Neutrophil (primary cell): ENCODE data around the gene NRXN3.

Experiments
- H3K27ac ChIP-seq: fragments of 200-600 bp; sonication (generic); 2 replicates; pipeline ENCODE4 v1.5.1; 2016; ENCODE audit warnings: mild to moderate bottlenecking, moderate library complexity
- H3K27me3 ChIP-seq: fragments of 200-600 bp; sonication (generic); 2 replicates; pipeline ENCODE4 v1.6.0; 2016; ENCODE audit warnings: mild to moderate bottlenecking
- H3K36me3 ChIP-seq: fragments of 200-600 bp; sonication (generic); 2 replicates; pipeline ENCODE4 v1.5.1; 2017
- H3K4me1 ChIP-seq, 2 experiments: fragments of 200-600 bp in 1 of 2; sonication (generic) in 1 of 2; 1 replicate in 1 of 2; 2 replicates in 1 of 2; pipeline versions ENCODE4 v1.5.1 to v1.6.1; 2013 to 2016; ENCODE audit warnings: low read depth in 1 of 2, low read length in 1 of 2, mild to moderate bottlenecking in 1 of 2, moderate library complexity in 1 of 2; ENCODE audit not compliant: control insufficient read depth in 1 of 2, insufficient read depth in 1 of 2
- H3K4me3 ChIP-seq, 2 experiments: fragments of 200-600 bp in 1 of 2; sonication (generic) in 1 of 2; 1 replicate in 1 of 2; 2 replicates in 1 of 2; pipeline ENCODE4 v1.5.1; 2013 to 2016; ENCODE audit warnings: low read depth in 1 of 2, low read length in 1 of 2, mild to moderate bottlenecking in 1 of 2, moderate library complexity in 1 of 2
- H3K9me3 ChIP-seq: fragments of 200-600 bp; sonication (generic); 2 replicates; pipeline ENCODE4 v1.5.1; 2016
- TF ChIP-seq, protein P1 (sequence below): fragments of 200-600 bp; sonication (generic); IDR thresholded peaks from 2 replicates; pipeline ENCODE4 v1.5.1; 2016; ENCODE audit warnings: antibody characterized with exemption

NRXN3 gene

GRCh38 chr14:79569072-79569471, 1398.9 kb downstream of the NRXN3 start:
- no peaks in the 10 kb centered on the region for H3K36me3 ChIP-seq
- H3K27me3 ChIP-seq, result no peaks in the 10 kb centered on the region
- no peak overlapping the region for H3K27ac ChIP-seq
- TF ChIP-seq, protein P1, sequence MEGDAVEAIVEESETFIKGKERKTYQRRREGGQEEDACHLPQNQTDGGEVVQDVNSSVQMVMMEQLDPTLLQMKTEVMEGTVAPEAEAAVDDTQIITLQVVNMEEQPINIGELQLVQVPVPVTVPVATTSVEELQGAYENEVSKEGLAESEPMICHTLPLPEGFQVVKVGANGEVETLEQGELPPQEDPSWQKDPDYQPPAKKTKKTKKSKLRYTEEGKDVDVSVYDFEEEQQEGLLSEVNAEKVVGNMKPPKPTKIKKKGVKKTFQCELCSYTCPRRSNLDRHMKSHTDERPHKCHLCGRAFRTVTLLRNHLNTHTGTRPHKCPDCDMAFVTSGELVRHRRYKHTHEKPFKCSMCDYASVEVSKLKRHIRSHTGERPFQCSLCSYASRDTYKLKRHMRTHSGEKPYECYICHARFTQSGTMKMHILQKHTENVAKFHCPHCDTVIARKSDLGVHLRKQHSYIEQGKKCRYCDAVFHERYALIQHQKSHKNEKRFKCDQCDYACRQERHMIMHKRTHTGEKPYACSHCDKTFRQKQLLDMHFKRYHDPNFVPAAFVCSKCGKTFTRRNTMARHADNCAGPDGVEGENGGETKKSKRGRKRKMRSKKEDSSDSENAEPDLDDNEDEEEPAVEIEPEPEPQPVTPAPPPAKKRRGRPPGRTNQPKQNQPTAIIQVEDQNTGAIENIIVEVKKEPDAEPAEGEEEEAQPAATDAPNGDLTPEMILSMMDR, result no peak
- H3K4me1 ChIP-seq, result no peaks in the 10 kb centered on the region
- no peak overlapping the region for H3K4me3 ChIP-seq
- no peaks in the 10 kb centered on the region for H3K9me3 ChIP-seq

DNA sequence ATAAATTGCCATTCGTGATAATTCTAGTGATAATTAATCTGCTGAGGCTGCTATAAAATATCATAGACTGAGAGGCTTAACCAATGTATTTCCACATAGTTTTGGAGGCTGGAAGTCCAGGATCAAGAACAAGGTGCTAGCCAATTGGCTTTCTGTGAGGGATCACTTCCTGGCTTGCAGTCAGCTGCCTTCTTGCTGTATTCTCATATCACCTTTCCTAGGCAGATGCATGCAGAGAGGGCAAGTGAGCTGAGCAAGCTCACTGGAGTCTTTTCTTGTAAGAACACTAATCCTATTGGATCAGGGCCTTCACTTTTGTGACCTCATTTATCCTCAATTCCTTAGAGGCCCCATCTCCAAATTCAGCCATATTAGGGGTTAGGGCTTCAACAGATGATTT, 1400.5 kb downstream of the NRXN3 start:
- H3K4me3 ChIP-seq, result no peak overlapping the region
- no peaks in the 10 kb centered on the region for H3K27me3 ChIP-seq

GRCh38 chr14:79571366-79571765, 1401.2 kb downstream of the NRXN3 start:
- H3K4me3 ChIP-seq, result no peak overlapping the region
- H3K4me1 ChIP-seq, result no peaks in the 10 kb centered on the region
- no peaks in the 10 kb centered on the region for H3K9me3 ChIP-seq
- no peak overlapping the region for H3K27ac ChIP-seq
- TF ChIP-seq, protein P1, result no peak
- H3K27me3 ChIP-seq, result no peaks in the 10 kb centered on the region
- H3K36me3 ChIP-seq, result no peaks in the 10 kb centered on the region

More for the DNA sequence above, 1400.5 kb downstream of the NRXN3 start:
- Histone ChIP-seq H3K9me3 (no peaks in the 10 kb centered on the region), H3K4me1 (no peaks in the 10 kb centered on the region), H3K36me3 (no peaks in the 10 kb centered on the region), H3K27ac (no peak overlapping the region)
- TF ChIP-seq, protein P1, result no peak

GRCh38 chr14:79573486-79573885, 1403.3 kb downstream of the NRXN3 start:
- Histone ChIP-seq H3K4me1 (no peaks in the 10 kb centered on the region), H3K27ac (no peak overlapping the region), H3K9me3 (no peaks in the 10 kb centered on the region), H3K36me3 (no peaks in the 10 kb centered on the region), H3K4me3 (no peak overlapping the region), H3K27me3 (no peaks in the 10 kb centered on the region)
- TF ChIP-seq, protein P1, result no peak

DNA sequence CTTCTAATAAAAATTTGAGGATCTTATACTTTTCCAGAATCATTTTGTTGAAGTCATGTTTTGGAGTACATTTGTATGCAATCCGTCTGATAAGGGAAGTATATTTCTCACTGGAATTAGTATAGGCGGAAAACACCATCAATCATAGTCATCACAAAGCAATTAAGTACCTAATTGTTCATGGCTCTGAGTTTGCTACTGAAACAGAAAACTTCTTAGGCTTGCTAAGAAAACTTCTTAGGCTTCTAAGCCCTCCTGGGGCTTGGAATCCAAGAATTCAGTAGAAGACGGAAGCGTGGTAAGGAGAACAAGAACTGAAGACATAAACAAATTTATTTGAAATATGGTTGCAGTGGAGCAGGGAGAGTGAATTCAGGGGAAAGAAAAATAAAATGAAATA, 1404.9 kb downstream of the NRXN3 start:
- Histone ChIP-seq H3K9me3 (no peaks in the 10 kb centered on the region), H3K27me3 (no peaks in the 10 kb centered on the region), H3K4me1 (no peaks in the 10 kb centered on the region), H3K36me3 (no peaks in the 10 kb centered on the region), H3K4me3 (no peak overlapping the region), H3K27ac (no peak overlapping the region)
- TF ChIP-seq, protein P1, result no peak

DNA sequence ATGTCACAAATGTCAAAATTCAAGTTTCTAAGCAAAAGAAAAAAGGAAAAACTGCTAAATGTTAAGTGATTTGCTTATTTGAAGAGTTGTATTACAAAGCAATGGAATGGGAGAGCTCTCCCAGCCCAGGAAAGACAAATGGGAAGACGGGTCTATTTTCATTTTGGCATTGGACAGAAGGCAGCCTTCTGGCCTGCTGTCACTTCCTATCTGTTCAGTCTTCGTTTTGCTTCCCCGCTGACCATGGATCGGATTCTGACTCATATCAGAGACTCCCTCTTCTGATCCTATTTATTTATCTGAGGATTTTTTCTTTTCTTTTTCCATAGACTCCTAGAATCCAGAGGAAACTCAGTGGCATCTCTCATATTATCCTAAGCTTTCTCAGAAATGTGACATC, 1406.3 kb downstream of the NRXN3 start:
- TF ChIP-seq, protein P1, result no peak
- H3K4me3 ChIP-seq, result no peak overlapping the region
- no peaks in the 10 kb centered on the region for H3K4me1 ChIP-seq
- no peaks in the 10 kb centered on the region for H3K9me3 ChIP-seq
- no peak overlapping the region for H3K27ac ChIP-seq
- no peaks in the 10 kb centered on the region for H3K36me3 ChIP-seq
- H3K27me3 ChIP-seq, result no peaks in the 10 kb centered on the region
